ENCODE data around the gene NCBP3.

Gene NCBP3

DNA sequence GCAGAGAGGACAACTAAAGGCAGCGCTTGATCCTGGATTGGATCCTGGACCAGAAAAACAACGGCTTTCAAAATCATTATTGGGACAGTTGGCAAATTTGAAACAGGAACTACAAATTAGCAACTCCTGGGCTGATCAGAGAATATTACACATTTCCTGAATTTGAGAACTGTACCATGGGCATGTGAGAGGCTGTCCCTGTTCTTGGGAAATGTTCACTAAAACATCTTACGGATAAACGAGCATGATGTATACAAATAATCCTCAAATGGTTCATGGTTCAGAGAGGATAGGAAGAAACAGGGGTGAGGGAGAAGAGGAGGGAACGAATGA is 42.8 kb downstream of the NCBP3 start:
- ChIA-PET POLR2A (no interaction called here), CTCF (no interaction called here)
- DNase-seq (ENCODE audit: extremely low spot score), result no peak
- TF ChIP-seq LEF1 (IDR thresholded peaks at IDR 0.05; ENCODE audit: borderline replicate concordance) (no peak), SP1 (IDR thresholded peaks at IDR 0.05) (no peak), CTBP1 (IDR thresholded peaks at IDR 0.05; ENCODE audit: borderline replicate concordance) (no peak), HDGF (IDR thresholded peaks at IDR 0.05; ENCODE audit: borderline replicate concordance) (no peak), SUZ12 (IDR thresholded peaks at IDR 0.05) (no peak), ZNF384 (IDR thresholded peaks at IDR 0.05) (no peak), TARDBP (IDR thresholded peaks at IDR 0.05) (no peak), FOXA1 (IDR thresholded peaks at IDR 0.05) (no peak), PKNOX1 (IDR thresholded peaks at IDR 0.05) (no peak)

DNA sequence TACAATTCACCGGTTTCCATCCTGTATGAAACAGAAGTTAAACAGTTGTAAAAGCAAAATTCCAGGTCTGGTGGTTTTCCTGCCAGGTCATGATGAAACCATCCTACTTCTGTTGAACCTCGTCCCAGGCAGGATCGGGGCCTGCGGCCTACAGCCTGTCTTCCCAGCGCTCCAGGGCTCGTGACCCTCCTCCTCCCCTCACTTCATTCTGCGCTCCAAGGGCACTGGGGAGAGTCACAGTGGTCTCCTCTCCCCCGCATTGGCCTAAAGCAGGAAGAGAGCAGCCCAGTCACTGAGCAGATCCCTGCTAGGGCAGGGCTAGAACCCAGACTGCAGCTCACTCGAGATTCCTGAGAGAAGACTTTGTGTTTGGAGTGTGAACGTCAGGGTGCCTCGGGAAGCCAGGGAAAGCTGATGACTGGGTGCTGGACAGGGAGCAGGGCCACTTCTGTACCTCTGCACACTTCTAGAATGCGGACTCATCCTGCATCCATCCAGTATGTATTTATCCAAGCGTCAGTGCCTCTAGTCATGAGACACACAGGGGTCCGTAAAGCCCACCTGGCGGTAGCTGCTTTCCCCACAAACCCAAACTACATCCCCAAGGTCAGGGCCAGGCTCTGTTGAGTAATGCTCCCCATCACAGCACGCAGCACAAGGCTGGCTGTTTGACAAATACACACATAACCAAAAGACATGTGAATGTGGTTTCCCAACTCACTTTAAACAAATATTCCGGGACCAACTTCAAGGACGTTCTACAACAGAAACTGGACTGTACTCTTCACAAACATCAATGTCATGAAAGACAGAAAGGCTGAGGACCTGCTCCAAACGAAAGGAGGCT is 43.4 kb downstream of the NCBP3 start:
- CTCF ChIA-PET, result no interaction called here
- DNase-seq (ENCODE audit: extremely low spot score), result no peak
- POLR2A ChIA-PET, result no interaction called here

DNA sequence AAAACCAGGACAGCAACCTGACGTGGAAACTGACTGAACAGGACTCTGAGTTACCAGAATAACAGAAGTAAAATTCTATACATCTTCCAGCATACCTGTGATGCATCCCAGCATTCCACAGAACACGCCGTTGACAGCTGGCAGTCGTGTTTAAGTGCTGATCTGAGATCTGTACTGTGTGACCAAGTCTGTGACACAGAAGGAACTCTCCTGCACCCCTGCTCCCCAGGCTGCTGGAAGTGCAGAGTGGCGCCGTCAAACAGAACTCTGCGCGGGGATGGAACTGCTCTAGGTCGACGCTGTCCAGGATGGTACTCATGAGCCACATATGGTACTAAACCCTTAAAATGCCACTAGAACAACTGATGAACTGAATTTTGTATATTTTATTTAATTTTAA is 44.3 kb downstream of the NCBP3 start:
- POLR2A ChIA-PET, result no interaction called here
- TF ChIP-seq L3MBTL2 (conservative IDR thresholded peaks at IDR 0.05), result no peak
- no peak for TF ChIP-seq FOXA1 (IDR thresholded peaks at IDR 0.05)
- no peak for TF ChIP-seq FOXM1 (IDR thresholded peaks at IDR 0.05; ENCODE audit: borderline replicate concordance)
- no peak for TF ChIP-seq BHLHE40 (IDR thresholded peaks at IDR 0.05; ENCODE audit: borderline replicate concordance)
- no peak for TF ChIP-seq NFRKB (IDR thresholded peaks at IDR 0.05)
- no peak for TF ChIP-seq ELF4 (IDR thresholded peaks at IDR 0.05)
- no peak for DNase-seq (ENCODE audit: extremely low spot score)
- CTCF ChIA-PET, result no interaction called here

More for the DNA sequence above, 43.4 kb downstream of the NCBP3 start:
- TF ChIP-seq TARDBP (IDR thresholded peaks at IDR 0.05), result no peak
- TF ChIP-seq ZNF384 (IDR thresholded peaks at IDR 0.05), result no peak
- no peak for TF ChIP-seq ARNT (IDR thresholded peaks at IDR 0.05)
- no peak for TF ChIP-seq ELF4 (IDR thresholded peaks at IDR 0.05)
- TF ChIP-seq LEF1 (IDR thresholded peaks at IDR 0.05; ENCODE audit: borderline replicate concordance), result no peak
- no peak for TF ChIP-seq SP1 (IDR thresholded peaks at IDR 0.05)
- TF ChIP-seq FOXM1 (IDR thresholded peaks at IDR 0.05; ENCODE audit: borderline replicate concordance), result no peak
- no peak for TF ChIP-seq FOXK2 (IDR thresholded peaks at IDR 0.05)
- TF ChIP-seq PKNOX1 (IDR thresholded peaks at IDR 0.05), result no peak

DNA sequence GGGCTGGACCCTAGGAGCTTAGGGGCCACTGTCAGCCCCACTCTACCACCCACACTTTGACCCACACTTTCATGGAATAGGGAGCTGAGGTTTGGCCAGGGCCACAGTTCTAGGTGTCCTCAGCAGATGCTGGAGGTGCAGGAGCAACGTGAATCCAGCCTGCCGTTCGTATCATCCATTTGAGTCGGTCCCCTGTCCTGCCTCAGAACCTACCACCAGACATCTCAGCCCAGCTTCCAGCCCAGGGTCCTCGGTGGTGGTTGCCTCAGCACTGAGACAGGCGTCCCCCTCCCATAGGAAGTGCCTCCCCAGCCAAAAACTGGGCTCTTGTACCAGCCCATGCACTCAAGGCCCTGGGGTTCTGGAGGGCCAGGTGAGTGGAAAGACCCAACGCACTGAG is 44.7 kb downstream of the NCBP3 start:
- DNase-seq (ENCODE audit: extremely low spot score), result no peak
- ChIA-PET POLR2A (no interaction called here), CTCF (no interaction called here)
- TF ChIP-seq NFRKB (IDR thresholded peaks at IDR 0.05), result no peak
- TF ChIP-seq CTBP1 (IDR thresholded peaks at IDR 0.05; ENCODE audit: borderline replicate concordance), result no peak
- no peak for TF ChIP-seq HDGF (IDR thresholded peaks at IDR 0.05; ENCODE audit: borderline replicate concordance)
- no peak for TF ChIP-seq FOXK2 (IDR thresholded peaks at IDR 0.05)
- no peak for TF ChIP-seq ZNF384 (IDR thresholded peaks at IDR 0.05)
- TF ChIP-seq ARNT (IDR thresholded peaks at IDR 0.05), result no peak
- no peak for TF ChIP-seq ELF4 (IDR thresholded peaks at IDR 0.05)
- TF ChIP-seq LEF1 (IDR thresholded peaks at IDR 0.05; ENCODE audit: borderline replicate concordance), result no peak
- TF ChIP-seq BHLHE40 (IDR thresholded peaks at IDR 0.05; ENCODE audit: borderline replicate concordance), result no peak
- TF ChIP-seq FOXM1 (IDR thresholded peaks at IDR 0.05; ENCODE audit: borderline replicate concordance), result no peak
- no peak for TF ChIP-seq SUZ12 (IDR thresholded peaks at IDR 0.05)
- TF ChIP-seq TARDBP (IDR thresholded peaks at IDR 0.05), result no peak

GRCh38 chr17:3800362-3801271 is 45.4 kb downstream of the NCBP3 start, which contains the start of gene ITGAE:
TSS of gene ITGAE (minus strand) at chr17:3801188. CDS start at chr17:3801144, 44 bp downstream.
- no peak for DNase-seq (ENCODE audit: extremely low spot score)
- CTCF ChIA-PET, result no interaction called here

More at GRCh38 chr17:3800362-3801271, 45.4 kb downstream of the NCBP3 start, which contains the start of gene ITGAE:
- TF ChIP-seq L3MBTL2 (conservative IDR thresholded peaks at IDR 0.05), result no peak
- no peak for TF ChIP-seq SUZ12 (IDR thresholded peaks at IDR 0.05)
- no peak for TF ChIP-seq ZNF384 (IDR thresholded peaks at IDR 0.05)
- TF ChIP-seq SP1 (IDR thresholded peaks at IDR 0.05), result no peak
- TF ChIP-seq BHLHE40 (IDR thresholded peaks at IDR 0.05; ENCODE audit: borderline replicate concordance), result no peak
- TF ChIP-seq ELF4 (IDR thresholded peaks at IDR 0.05), result no peak
- TF ChIP-seq CTBP1 (IDR thresholded peaks at IDR 0.05; ENCODE audit: borderline replicate concordance), result no peak
- no peak for TF ChIP-seq NFRKB (IDR thresholded peaks at IDR 0.05)
- TF ChIP-seq HDGF (IDR thresholded peaks at IDR 0.05; ENCODE audit: borderline replicate concordance), result no peak
- TF ChIP-seq TARDBP (IDR thresholded peaks at IDR 0.05), result no peak
- no peak for TF ChIP-seq FOXA1 (IDR thresholded peaks at IDR 0.05)
- no peak for TF ChIP-seq PKNOX1 (IDR thresholded peaks at IDR 0.05)
- no peak for TF ChIP-seq ARNT (IDR thresholded peaks at IDR 0.05)
- no peak for TF ChIP-seq FOXM1 (IDR thresholded peaks at IDR 0.05; ENCODE audit: borderline replicate concordance)
- TF ChIP-seq FOXK2 (IDR thresholded peaks at IDR 0.05), result no peak
- POLR2A ChIA-PET, result no interaction called here
